PC-3 (cell line): ENCODE measurements around the gene KCNN1.

Experiments
- EZH2phosphoT487 ChIP-seq: fragments of 300-600 bp; sonication (generic); IDR thresholded peaks from 2 replicates; pipeline ENCODE4 v1.6.1; 2018; ENCODE audit warnings: mild to moderate bottlenecking, antibody characterized with exemption, low read length, borderline replicate concordance
- TF ChIP-seq, protein P1 (sequence below): fragments of 300-600 bp; sonication (generic); conservative IDR thresholded peaks from 2 replicates; pipeline ENCODE4 v1.5.1; 2017; ENCODE audit warnings: antibody characterized with exemption, low read depth, mild to moderate bottlenecking, low read length

DNA sequence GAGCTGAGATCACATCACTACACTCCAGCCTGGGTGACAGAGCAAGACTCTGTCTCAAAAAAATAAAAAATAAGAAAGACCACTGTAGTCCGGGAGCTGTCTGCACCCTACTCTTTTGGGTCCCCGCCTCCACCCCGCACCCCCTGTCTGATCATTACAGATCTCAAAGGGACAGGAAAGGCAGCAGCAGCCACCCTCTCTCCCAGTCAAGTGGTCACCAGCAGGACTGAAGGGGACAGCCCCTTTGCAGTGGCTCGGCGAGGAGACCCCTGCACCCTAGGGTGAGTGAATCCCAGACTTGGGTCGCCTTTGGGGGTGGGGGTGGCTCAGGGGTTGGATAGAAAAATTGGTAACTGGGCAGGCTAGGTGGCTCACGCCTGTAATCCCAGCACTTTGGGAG is 12.5 kb upstream of the KCNN1 start:
- TF ChIP-seq, protein P1, sequence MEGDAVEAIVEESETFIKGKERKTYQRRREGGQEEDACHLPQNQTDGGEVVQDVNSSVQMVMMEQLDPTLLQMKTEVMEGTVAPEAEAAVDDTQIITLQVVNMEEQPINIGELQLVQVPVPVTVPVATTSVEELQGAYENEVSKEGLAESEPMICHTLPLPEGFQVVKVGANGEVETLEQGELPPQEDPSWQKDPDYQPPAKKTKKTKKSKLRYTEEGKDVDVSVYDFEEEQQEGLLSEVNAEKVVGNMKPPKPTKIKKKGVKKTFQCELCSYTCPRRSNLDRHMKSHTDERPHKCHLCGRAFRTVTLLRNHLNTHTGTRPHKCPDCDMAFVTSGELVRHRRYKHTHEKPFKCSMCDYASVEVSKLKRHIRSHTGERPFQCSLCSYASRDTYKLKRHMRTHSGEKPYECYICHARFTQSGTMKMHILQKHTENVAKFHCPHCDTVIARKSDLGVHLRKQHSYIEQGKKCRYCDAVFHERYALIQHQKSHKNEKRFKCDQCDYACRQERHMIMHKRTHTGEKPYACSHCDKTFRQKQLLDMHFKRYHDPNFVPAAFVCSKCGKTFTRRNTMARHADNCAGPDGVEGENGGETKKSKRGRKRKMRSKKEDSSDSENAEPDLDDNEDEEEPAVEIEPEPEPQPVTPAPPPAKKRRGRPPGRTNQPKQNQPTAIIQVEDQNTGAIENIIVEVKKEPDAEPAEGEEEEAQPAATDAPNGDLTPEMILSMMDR = no peak
- TF ChIP-seq EZH2phosphoT487 = no peak
